ENCODE data around the gene CCNK. TPM values are rescaled to one million over a fixed set of nuclear protein-coding genes. Genes with fewer than 3 reads are reported as not detected.
A peak's percentile ranks its signal among the peaks of the same experiment; 100 is the strongest.

CCNK gene
- polyA plus RNA-seq, 2 of the 4 experiments (the other 2 are of a cell fraction), result 22.7 to 46.6 TPM

DNA sequence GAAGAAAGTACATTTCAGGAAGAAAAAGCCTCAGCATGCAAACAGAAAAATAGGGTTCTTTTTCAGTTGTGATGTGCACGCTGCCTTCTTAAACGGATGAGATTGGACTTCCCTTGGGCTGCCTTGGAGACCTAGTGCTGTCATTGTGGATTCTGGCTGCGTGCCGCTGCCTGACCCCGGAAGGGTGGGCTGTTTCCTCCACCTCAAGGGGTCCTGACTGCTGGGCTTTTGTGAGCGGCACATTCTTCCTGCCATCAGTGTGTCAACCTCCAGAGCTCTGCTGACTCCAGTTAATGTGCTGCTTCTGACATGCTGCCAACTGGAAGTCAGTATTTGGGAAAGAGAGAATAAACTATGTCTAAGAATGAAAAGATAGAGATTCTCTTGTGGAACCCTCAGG, 25.1 kb downstream of the CCNK start:
- TF ChIP-seq, protein P1, sequence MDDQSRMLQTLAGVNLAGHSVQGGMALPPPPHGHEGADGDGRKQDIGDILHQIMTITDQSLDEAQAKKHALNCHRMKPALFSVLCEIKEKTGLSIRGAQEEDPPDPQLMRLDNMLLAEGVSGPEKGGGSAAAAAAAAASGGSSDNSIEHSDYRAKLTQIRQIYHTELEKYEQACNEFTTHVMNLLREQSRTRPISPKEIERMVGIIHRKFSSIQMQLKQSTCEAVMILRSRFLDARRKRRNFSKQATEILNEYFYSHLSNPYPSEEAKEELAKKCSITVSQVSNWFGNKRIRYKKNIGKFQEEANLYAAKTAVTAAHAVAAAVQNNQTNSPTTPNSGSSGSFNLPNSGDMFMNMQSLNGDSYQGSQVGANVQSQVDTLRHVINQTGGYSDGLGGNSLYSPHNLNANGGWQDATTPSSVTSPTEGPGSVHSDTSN (IDR thresholded peaks at IDR 0.05), result no peak
- no peak for TF ChIP-seq SMC3 (IDR thresholded peaks at IDR 0.05)
- no peak for DNase-seq (ENCODE audit: low read depth in 1 of 2, low spot score in 1 of 2)
- no peak overlapping the region for H3K4me3 ChIP-seq
- no peak for ATAC-seq
- H3K9me3 ChIP-seq, result no peaks in the 10 kb centered on the region
- H3K4me1 ChIP-seq, result no peaks in the 10 kb centered on the region
- H3K4me2 ChIP-seq, result no peak overlapping the region
- ChIA-PET CTCF (interaction anchor here (0.8 to 1.5 kb wide), 3 partner anchors 11 to 13 kb away, joined by 3 to 6 read pairs (median 4); no protein-coding TSS in a partner anchor), POLR2A (no interaction called here)
- H3K27ac ChIP-seq, result no peak overlapping the region
- no peak for FAIRE-seq
- 93% methylated on average over 6 of the region's 6 CpGs for WGBS (ENCODE audit: missing lambda C conversion rate)

DNA sequence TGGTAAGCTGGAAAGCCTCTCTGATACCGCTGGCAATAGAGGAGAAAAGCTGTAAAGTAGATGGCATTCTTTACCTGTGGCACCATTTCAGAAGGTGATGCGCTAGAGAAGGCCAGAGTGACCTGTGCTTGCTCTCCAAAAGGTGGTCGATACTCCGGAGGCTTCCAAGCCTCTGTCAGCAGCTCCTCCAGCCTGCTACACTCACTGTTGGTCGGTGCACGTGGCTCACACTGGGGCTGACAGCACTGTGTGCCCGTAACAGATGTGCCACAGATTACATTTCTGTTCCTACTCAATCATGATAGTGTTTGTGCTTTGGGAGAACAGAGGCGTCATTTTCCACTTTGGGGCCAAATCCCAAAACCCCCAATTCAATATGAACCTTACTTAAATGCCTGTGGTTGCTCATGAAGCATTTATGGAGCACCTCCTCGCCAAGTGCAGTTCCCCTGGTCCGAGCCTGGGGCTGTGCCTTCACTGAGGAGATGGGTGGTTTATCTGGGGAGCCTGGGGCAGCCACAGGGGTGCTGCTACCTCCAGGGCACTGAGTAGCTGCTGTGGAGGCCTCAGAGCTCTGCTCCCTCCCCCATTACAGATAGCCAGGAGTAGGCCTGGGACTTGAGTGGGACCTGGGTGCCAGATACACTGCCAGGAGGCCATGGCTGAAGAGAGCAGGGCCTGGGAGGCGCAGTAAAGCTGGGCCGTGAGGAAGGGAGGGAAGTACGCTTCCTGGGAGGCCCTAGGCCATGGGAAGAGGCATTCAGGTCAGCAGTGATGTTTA, 26.8 kb downstream of the CCNK start:
- Histone ChIP-seq H3K4me2 (no peak overlapping the region), H3K27ac (no peak overlapping the region), H3K9me3 (no peaks in the 10 kb centered on the region), H3K4me1 (no peaks in the 10 kb centered on the region), H3K4me3 (no peak overlapping the region)
- no peak for DNase-seq (ENCODE audit: low read depth in 1 of 2, low spot score in 1 of 2)
- ChIA-PET CTCF (interaction anchor here (1.0 to 1.9 kb wide), 4 partner anchors 10 to 377 kb away, joined by 3 to 11 read pairs (median 3); no protein-coding TSS in a partner anchor), POLR2A (no interaction called here)
- WGBS (ENCODE audit: missing lambda C conversion rate), result 91% methylated on average over 13 of the region's 13 CpGs
- TF ChIP-seq NPAS2 (CRISPR knock-in tag; IDR thresholded peaks at IDR 0.05; ENCODE audit: borderline replicate concordance), result no peak
- no peak for TF ChIP-seq ZSCAN20 (CRISPR knock-in tag; IDR thresholded peaks at IDR 0.05)
- no peak for TF ChIP-seq RFX5 (IDR thresholded peaks at IDR 0.05)
- no peak for TF ChIP-seq PHF8 (IDR thresholded peaks at IDR 0.05; ENCODE audit: borderline replicate concordance, low read depth)
- TF ChIP-seq ZC3H11A (IDR thresholded peaks at IDR 0.05), result no peak
- TF ChIP-seq CBX2 (IDR thresholded peaks at IDR 0.05; ENCODE audit: borderline replicate concordance, low read depth), result no peak
- TF ChIP-seq TFCP2L1 (CRISPR knock-in tag; IDR thresholded peaks at IDR 0.05), result no peak
- TF ChIP-seq EHF (CRISPR knock-in tag; IDR thresholded peaks at IDR 0.05), result no peak
- TF ChIP-seq NR3C1 (IDR thresholded peaks at IDR 0.05), result no peak
- TF ChIP-seq HDAC2 (IDR thresholded peaks at IDR 0.05), result no peak
- no peak for TF ChIP-seq ZNF302 (CRISPR knock-in tag; IDR thresholded peaks at IDR 0.05)
- TF ChIP-seq FOXS1 (CRISPR knock-in tag; IDR thresholded peaks at IDR 0.05), result no peak
- no peak for TF ChIP-seq CEBPB (IDR thresholded peaks at IDR 0.05)
- no peak for TF ChIP-seq POLR2AphosphoS2 (conservative IDR thresholded peaks at IDR 0.05; ENCODE audit: low read length)
- TF ChIP-seq, protein P2, sequence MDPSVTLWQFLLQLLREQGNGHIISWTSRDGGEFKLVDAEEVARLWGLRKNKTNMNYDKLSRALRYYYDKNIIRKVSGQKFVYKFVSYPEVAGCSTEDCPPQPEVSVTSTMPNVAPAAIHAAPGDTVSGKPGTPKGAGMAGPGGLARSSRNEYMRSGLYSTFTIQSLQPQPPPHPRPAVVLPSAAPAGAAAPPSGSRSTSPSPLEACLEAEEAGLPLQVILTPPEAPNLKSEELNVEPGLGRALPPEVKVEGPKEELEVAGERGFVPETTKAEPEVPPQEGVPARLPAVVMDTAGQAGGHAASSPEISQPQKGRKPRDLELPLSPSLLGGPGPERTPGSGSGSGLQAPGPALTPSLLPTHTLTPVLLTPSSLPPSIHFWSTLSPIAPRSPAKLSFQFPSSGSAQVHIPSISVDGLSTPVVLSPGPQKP (IDR thresholded peaks at IDR 0.05; ENCODE audit: low read depth, low read length), result no peak
- peak; percentile 16 to 19; a peak in 3 of 6 replicates for ATAC-seq
- FAIRE-seq, result no peak

DNA sequence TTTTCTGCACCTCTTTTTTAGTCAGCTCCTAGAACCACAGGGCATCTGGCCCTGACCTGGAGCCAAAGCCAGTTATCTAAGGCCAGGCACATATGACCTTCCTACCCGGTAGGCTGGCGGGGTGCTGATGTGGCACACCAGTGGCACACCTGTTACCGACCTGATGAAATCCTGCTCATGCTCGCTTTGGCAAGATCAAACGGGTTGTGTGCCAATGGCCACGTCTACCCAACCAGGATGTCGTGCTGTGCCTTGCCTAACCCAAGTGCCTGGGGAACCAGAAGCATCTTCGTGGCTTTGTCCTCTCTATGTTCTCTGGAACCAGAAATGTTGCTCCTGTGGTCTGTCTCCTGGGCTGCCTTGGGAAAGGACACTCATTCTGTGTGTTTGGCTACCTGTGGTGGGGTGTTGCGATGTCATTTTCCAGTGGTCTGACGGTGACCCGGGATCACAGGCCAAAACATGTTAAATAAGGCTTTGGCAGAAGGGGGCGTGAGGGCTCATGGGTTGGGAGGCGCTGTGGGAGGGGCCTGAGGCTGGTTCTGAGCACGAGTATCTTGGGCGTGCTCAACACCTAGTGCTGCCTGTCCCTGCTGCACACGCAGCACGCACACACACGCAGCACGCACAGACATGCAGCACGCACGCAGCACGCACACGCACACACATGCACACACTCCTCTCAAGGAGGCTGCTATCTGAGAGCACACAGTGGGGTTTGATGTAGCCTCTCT, 27.9 kb downstream of the CCNK start:
- Histone ChIP-seq H3K4me3 (no peak overlapping the region), H3K4me2 (no peak overlapping the region), H3K4me1 (no peaks in the 10 kb centered on the region), H3K27ac (no peak overlapping the region), H3K9me3 (no peaks in the 10 kb centered on the region)
- POLR2A ChIA-PET, result no interaction called here
- CTCF ChIA-PET, result interaction anchor here (1.9 kb wide), 1 partner anchor 9 kb away, joined by 11 read pairs; no protein-coding TSS in a partner anchor
- no peak for FAIRE-seq
- ATAC-seq, result peak; percentile 21 to 39; a peak in 3 of 6 replicates
- no peak for TF ChIP-seq NPAS2 (CRISPR knock-in tag; IDR thresholded peaks at IDR 0.05; ENCODE audit: borderline replicate concordance)
- TF ChIP-seq RAD21 (conservative IDR thresholded peaks at IDR 0.05 in 1 of 2, IDR thresholded peaks at IDR 0.05 in 1 of 2), result no peak
- no peak for TF ChIP-seq EHMT2 (IDR thresholded peaks at IDR 0.05; ENCODE audit: low read depth)
- TF ChIP-seq, protein P3, sequence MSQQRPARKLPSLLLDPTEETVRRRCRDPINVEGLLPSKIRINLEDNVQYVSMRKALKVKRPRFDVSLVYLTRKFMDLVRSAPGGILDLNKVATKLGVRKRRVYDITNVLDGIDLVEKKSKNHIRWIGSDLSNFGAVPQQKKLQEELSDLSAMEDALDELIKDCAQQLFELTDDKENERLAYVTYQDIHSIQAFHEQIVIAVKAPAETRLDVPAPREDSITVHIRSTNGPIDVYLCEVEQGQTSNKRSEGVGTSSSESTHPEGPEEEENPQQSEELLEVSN (IDR thresholded peaks at IDR 0.05; ENCODE audit: borderline replicate concordance, low read depth), result no peak
- DNase-seq (ENCODE audit: low read depth in 1 of 2, low spot score in 1 of 2), result no peak
- WGBS (ENCODE audit: missing lambda C conversion rate), result 83% methylated on average over 22 of the region's 23 CpGs
